NCI-H82 (cell line): ENCODE results near the gene DAB1.
A peak's percentile ranks its signal among the peaks of the same experiment; 100 is the strongest.

Experiments
- DNase-seq: peaks from one replicate; lab custom pipeline; 2025; lab: John Stamatoyannopoulos, UW

DAB1 gene

DNA sequence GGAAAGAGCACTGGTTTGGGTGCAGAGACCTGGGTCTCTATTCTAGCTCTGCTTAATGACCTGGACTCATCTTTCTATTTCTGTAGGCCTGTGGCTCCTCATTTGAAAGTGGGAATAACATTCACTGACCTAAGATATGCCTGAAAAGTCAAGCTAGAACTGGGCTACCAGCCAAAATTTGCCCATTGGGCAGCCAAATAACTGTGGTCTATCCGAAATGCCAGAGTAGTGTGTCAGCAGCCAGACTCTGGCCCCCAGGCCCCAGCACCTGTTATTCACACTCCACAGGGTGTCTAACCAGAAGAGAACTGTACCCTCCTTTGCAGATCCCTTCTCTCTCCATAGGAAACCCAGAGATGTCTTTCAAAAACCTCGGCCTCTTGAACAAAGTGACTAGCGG lies 12.6 kb downstream of the DAB1 start:
- DNase-seq = no peak

DNA sequence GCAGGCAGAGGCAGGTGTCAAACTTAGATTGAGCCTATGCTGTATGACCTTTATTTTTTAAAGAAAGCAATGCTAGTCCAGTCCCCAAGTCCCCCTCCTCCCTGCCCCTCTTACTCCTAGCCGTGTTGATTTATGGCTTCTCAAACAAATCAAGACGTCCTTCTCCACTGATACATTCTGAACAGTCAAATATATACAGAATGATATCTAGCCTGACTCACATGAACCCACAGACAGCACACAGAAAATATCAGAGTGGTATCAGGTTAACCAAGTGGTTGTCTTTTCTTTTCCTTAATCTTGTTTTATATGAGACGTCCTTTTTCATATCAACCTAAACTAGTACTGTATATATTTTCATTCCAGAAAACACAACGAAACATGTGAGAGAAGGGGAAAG lies 13.4 kb downstream of the DAB1 start:
- no peak for DNase-seq

DNA sequence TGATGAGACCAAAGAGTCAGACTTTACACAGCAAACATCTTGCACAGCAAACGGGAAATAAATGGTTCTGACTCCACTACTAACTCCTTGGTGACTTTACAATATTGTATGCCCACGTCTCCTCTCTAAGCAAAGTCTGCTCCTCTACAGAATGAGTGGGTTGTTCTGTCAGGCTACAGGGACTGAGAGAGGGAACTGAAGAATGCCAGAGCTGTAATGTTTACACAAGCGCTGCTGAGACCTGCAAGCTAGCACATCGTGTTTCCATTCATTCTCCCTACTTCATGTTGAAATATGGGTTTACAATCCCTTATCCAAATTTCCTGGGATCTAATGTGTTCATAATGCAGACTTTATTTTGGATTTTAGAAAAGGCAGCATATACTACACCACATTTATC lies 15.9 kb downstream of the DAB1 start:
- DNase-seq = no peak

- no peak for DNase-seq
These were observed 17.4 kb downstream of the DAB1 start for GRCh38 chr1:57406428-57406970.

- DNase-seq = no peak
These were observed 19.0 kb downstream of the DAB1 start for GRCh38 chr1:57404884-57405283.

- no peak for DNase-seq
These were observed 20.7 kb downstream of the DAB1 start for GRCh38 chr1:57403201-57403600.

DNA sequence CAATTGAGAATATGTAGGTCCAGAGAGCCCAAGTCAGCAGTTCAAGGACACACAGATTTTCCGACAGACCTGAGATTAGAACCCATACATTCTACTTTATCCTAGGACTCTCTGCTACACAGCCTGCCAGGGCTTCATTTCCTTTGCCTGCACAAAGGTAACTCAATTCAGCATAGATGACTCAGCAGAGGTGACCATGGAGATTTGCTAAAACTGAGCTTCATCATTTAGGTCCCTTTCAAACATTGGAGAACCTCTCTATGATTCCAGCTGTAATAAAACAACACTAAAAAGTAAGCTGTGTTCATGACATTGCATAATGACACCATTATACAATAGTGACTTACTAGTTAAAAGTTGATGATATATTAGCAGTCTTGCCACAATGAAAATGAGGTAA lies 22.2 kb downstream of the DAB1 start:
- no peak for DNase-seq

GRCh38 chr1:57400048-57400447 lies 23.8 kb downstream of the DAB1 start:
- DNase-seq = no peak

- DNase-seq = no peak
These were observed 30.7 kb downstream of the DAB1 start for GRCh38 chr1:57393058-57393584.

DNA sequence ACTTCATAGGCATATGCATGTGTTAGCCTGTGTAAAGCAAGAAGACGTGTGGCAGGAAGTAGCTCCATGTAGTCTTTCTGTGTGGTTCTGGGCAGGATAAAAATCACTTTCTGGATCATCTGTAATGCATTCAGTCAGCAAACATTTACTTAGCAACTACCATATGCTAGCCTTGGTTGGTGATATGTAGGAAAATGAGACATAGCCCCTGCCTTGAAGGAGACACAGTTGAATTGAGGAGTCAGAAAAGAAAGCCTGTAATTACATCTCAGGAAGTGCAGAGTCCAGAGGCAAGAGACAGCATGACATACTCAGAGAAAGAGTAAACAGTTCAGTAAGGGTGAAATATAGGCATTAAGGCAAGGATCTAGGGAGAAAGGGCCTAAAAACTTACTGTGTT lies 38.5 kb downstream of the DAB1 start:
- DNase-seq = no peak

- DNase-seq = no peak
These were observed 39.0 kb downstream of the DAB1 start for GRCh38 chr1:57384901-57385300.

GRCh38 chr1:57384284-57384683 lies 39.6 kb downstream of the DAB1 start:
- DNase-seq = no peak

- DNase-seq = no peak
These were observed 42.0 kb downstream of the DAB1 start for GRCh38 chr1:57381871-57382270.

GRCh38 chr1:57381426-57381825 lies 42.4 kb downstream of the DAB1 start:
- DNase-seq = no peak

GRCh38 chr1:57380923-57381322 lies 42.9 kb downstream of the DAB1 start:
- DNase-seq = no peak

- no peak for DNase-seq
These were observed 45.3 kb downstream of the DAB1 start for GRCh38 chr1:57378534-57378933.

- no peak for DNase-seq
These were observed 46.3 kb downstream of the DAB1 start for GRCh38 chr1:57377339-57378139.

DNA sequence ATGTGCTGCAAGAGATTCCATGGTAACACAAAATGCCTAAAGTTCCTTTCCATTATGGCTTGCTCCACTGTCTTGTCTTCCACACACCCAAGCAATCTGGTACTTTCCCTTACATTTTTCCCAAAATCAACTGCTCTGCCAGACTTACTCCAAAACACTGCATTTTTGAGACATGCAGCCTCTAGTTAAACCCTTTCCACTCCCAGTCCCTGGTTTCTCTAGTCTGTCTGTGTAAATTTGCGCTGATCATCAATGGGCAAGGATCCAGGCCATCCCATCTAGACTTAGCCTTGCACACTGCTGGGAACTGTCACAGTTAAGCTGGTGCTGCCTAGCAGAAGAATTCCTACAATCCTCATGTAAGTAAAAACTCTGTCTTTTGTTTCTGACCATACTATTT lies 47.8 kb downstream of the DAB1 start:
- DNase-seq = no peak

DNA sequence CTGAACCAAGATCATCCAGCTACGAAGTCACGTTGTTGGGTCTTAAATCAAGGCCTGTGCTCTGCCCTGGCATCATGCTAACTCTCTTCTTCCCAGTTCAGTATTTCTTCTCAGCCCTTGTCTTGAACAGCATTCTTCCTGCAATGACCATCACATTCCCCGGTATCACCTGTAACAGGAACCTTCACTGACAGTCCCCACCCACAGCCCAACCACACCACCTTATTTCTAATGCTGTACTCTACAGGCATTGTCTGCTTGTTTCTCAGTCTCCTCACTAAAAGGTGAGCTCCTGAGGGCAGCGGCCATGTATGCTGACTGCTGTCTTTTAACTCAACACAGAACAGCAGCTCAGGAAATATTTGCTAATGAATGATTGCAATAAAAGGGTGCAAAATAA lies 54.0 kb downstream of the DAB1 start:
- no peak for DNase-seq

GRCh38 chr1:57367945-57368344 lies 55.9 kb downstream of the DAB1 start:
- DNase-seq = no peak

GRCh38 chr1:57363643-57364042 lies 60.2 kb downstream of the DAB1 start:
- DNase-seq = peak; percentile 35

GRCh38 chr1:57363165-57363564 lies 60.7 kb downstream of the DAB1 start:
- DNase-seq = peak; percentile 70

- DNase-seq = peak; percentile 94
These were observed 61.4 kb downstream of the DAB1 start for GRCh38 chr1:57362480-57362879.

- DNase-seq = peak; percentile 18
These were observed 62.3 kb downstream of the DAB1 start for GRCh38 chr1:57361516-57361915.
